ENCODE results near the gene PGA5. TPM values are rescaled to one million over a fixed set of nuclear protein-coding genes. Genes with fewer than 3 reads are reported as not detected.
A peak's percentile ranks its signal among the peaks of the same experiment; 100 is the strongest.

The PGA5 gene
- total RNA-seq, 4 donors from 2014 or later = 0.54 TPM; not detected in 3

- Histone ChIP-seq H3K4me3 (no peak overlapping the region), H3K27me3 (peaks cover 21% of the 10 kb centered on the region), H3K9me3 (no peaks in the 10 kb centered on the region), H3K4me1 (peaks cover 0 to 39% (median 19%) of the 10 kb centered on the region in 3 donors), H3K27ac (peak overlapping the region in 1 of 4 donors; percentile 55), H3K36me3 (peaks cover 0 to 70% of the 10 kb centered on the region in 2 donors)
- 75 to 82% methylated on average over 3 to 4 of the region's 4 CpGs for WGBS, 2 donors (ENCODE audit: low coverage in 1 of 2)
- ATAC-seq = no peak
- TF ChIP-seq, protein P1, sequence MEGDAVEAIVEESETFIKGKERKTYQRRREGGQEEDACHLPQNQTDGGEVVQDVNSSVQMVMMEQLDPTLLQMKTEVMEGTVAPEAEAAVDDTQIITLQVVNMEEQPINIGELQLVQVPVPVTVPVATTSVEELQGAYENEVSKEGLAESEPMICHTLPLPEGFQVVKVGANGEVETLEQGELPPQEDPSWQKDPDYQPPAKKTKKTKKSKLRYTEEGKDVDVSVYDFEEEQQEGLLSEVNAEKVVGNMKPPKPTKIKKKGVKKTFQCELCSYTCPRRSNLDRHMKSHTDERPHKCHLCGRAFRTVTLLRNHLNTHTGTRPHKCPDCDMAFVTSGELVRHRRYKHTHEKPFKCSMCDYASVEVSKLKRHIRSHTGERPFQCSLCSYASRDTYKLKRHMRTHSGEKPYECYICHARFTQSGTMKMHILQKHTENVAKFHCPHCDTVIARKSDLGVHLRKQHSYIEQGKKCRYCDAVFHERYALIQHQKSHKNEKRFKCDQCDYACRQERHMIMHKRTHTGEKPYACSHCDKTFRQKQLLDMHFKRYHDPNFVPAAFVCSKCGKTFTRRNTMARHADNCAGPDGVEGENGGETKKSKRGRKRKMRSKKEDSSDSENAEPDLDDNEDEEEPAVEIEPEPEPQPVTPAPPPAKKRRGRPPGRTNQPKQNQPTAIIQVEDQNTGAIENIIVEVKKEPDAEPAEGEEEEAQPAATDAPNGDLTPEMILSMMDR (IDR thresholded peaks at IDR 0.05) = no peak
- TF ChIP-seq EP300 (IDR thresholded peaks at IDR 0.05) (no peak), POLR2A (IDR thresholded peaks at IDR 0.05) (no peak), POLR2AphosphoS5 (IDR thresholded peaks at IDR 0.05) (no peak)
Observed at GRCh38 chr11:61298663-61299244, 57.8 kb downstream of the PGA5 start.

Other genes with a start within 250 kb of the PGA5 start
- gene CD5, start 138.7 kb upstream of the PGA5 start, total RNA-seq = under 1 TPM; 0.31 to 0.62 (median 0.44) TPM
- 10 to 100 TPM; 19.1 to 41.9 (median 25.5) TPM for gene VPS37C, start 79.7 kb upstream of the PGA5 start, total RNA-seq
- under 1 TPM in 1 of 4 donors, not detected in 3; 0.81 TPM for gene PGA3, start 37.7 kb upstream of the PGA5 start, total RNA-seq
- gene PGA4, start 18.8 kb upstream of the PGA5 start, total RNA-seq = 1 to 10 TPM in 2 of 4 donors, not detected in 2; 1.2 to 8.8 TPM
- gene VWCE, start 54.1 kb downstream of the PGA5 start, total RNA-seq = 1 to 10 TPM in 1 of 4 donors, under 1 TPM in 2, not detected in 1; 0.78 to 1.0 (median 0.94) TPM
- gene DDB1, start 91.9 kb downstream of the PGA5 start, total RNA-seq = 100 to 1,000 TPM; 139 to 159 (median 140) TPM
- 10 to 100 TPM in 3 of 4 donors, 1 to 10 TPM in 1; 9.4 to 15.1 (median 13.4) TPM for gene TKFC, start 92.1 kb downstream of the PGA5 start, total RNA-seq
- 10 to 100 TPM; 23.3 to 44.0 (median 33.4) TPM for gene CYB561A3, start 120.7 kb downstream of the PGA5 start, total RNA-seq
- gene TMEM138, start 121.2 kb downstream of the PGA5 start, total RNA-seq = 10 to 100 TPM; 18.3 to 37.0 (median 21.7) TPM
- gene TMEM216, start 151.4 kb downstream of the PGA5 start, total RNA-seq = 1 to 10 TPM; 8.9 to 9.4 (median 9.0) TPM
- 10 to 100 TPM; 36.6 to 50.4 (median 43.7) TPM for gene CPSF7, start 188.8 kb downstream of the PGA5 start, total RNA-seq
- 10 to 100 TPM; 32.5 to 71.1 (median 48.3) TPM for gene SDHAF2, start 188.9 kb downstream of the PGA5 start, total RNA-seq

Data from gastroesophageal sphincter (tissue), 4 donors.